ENCODE measurements around the gene CIAPIN1.

Gene CIAPIN1

DNA sequence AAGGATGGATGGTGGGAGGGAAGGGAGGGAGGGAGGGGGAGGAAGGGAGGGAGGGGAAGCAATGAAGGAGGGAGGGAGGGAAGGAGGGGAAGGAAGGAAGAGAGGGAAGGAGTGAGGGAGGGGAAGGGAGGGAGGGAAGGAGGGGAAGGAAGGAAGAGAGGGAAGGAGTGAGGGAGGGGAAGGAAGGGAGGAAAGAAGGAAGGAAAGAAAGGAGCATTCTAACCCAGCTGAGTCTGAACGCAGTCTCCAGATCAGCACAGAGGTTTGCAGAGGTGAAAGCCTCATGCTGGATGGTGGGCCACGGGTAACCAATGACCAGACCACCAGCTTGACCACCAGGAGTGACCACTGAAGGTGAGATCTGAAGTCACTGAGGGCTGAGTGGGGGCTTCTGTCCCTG is 24.0 kb downstream of the CIAPIN1 start:
- H3K4me3 ChIP-seq (ENCODE audit: low read depth in 1 of 2, low read length in 1 of 2): no peak overlapping the region

DNA sequence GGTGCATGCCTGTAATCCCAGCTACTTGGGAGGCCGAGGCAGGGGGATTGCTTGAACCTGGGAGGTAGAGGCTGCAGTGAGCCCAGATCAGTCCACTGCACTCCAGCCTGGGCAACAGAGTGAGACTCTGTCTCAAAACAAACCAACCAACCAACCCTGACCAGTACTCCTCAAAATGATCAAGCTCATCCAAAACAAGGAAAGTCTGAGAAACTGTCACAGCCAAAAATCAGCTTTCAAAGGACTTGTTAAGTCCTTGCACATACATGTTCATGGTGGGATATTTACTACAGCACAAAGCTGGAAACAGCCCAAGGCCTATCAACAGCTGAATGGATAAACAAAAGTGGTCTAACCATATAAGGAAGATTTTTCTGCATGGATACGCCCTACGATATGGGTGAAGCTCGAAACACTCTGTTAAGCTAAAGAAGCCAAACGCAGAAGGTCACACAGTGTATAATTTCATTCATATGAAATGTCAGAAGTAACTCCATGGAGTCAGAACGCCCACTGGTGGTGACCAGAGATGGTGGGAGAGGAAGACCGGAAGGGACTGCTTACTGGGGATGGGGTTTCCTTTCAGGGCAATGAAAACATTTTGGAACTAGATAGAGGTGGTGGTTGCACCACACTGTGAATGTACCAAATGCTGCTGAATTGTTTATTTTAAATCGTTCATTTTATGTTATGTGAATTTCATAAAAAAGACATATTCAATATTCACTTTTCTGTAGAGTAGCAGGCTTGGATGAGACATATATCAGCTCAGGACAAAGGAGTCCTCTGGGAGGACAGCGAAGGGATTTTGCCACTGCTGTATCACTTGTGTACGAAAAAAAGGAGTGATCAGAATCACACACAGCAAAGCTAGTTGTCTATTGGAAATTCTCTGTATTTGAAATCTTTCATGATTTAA is 24.9 kb downstream of the CIAPIN1 start:
- no peak overlapping the region for H3K27ac ChIP-seq
- H3K9me3 ChIP-seq: no peaks in the 10 kb centered on the region
- no peak overlapping the region for H3K4me3 ChIP-seq (ENCODE audit: low read depth in 1 of 2, low read length in 1 of 2)
- H3K27me3 ChIP-seq: no peaks in the 10 kb centered on the region
- TF ChIP-seq, protein P1, sequence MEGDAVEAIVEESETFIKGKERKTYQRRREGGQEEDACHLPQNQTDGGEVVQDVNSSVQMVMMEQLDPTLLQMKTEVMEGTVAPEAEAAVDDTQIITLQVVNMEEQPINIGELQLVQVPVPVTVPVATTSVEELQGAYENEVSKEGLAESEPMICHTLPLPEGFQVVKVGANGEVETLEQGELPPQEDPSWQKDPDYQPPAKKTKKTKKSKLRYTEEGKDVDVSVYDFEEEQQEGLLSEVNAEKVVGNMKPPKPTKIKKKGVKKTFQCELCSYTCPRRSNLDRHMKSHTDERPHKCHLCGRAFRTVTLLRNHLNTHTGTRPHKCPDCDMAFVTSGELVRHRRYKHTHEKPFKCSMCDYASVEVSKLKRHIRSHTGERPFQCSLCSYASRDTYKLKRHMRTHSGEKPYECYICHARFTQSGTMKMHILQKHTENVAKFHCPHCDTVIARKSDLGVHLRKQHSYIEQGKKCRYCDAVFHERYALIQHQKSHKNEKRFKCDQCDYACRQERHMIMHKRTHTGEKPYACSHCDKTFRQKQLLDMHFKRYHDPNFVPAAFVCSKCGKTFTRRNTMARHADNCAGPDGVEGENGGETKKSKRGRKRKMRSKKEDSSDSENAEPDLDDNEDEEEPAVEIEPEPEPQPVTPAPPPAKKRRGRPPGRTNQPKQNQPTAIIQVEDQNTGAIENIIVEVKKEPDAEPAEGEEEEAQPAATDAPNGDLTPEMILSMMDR (IDR thresholded peaks at IDR 0.05): no peak
- peaks cover 5 to 7% of the 10 kb centered on the region in 2 experiments for H3K4me1 ChIP-seq (ENCODE audit: control insufficient read depth in 1 of 2, insufficient read depth in 1 of 2, low read depth in 1 of 2, low read length in 1 of 2)
- peaks cover 12% of the 10 kb centered on the region for H3K36me3 ChIP-seq

More for the DNA sequence above, 24.0 kb downstream of the CIAPIN1 start:
- no peaks in the 10 kb centered on the region for H3K27me3 ChIP-seq
- H3K9me3 ChIP-seq: no peaks in the 10 kb centered on the region
- no peak overlapping the region for H3K27ac ChIP-seq
- H3K36me3 ChIP-seq: peaks cover 21% of the 10 kb centered on the region
- H3K4me1 ChIP-seq (ENCODE audit: control insufficient read depth in 1 of 2, insufficient read depth in 1 of 2, low read depth in 1 of 2, low read length in 1 of 2): peaks cover 4 to 7% of the 10 kb centered on the region in 2 experiments
- TF ChIP-seq, protein P1 (IDR thresholded peaks at IDR 0.05): no peak

DNA sequence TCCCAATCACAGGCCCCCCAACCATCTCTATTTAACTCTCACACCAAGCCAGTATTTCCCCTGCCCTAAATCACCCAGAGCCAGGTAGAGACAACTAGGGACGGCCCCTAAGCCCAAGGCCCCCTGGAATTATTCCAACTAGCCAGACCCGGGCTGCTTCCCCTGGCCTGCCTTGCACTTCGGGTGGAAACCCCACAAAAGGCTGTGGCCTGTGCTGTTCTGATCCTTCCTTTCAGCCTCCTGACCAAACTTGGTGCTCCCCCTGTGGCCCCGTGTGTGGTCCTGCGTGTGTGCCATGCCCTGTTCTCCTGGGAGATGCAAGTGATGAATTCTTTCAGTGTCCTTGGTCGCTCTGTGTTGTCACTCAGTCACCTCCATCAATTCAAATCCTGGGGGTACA is 27.7 kb downstream of the CIAPIN1 start:
- TF ChIP-seq, protein P1 (IDR thresholded peaks at IDR 0.05): no peak
- Histone ChIP-seq H3K27ac (peak overlapping the region; percentile 31), H3K36me3 (no peaks in the 10 kb centered on the region)

DNA sequence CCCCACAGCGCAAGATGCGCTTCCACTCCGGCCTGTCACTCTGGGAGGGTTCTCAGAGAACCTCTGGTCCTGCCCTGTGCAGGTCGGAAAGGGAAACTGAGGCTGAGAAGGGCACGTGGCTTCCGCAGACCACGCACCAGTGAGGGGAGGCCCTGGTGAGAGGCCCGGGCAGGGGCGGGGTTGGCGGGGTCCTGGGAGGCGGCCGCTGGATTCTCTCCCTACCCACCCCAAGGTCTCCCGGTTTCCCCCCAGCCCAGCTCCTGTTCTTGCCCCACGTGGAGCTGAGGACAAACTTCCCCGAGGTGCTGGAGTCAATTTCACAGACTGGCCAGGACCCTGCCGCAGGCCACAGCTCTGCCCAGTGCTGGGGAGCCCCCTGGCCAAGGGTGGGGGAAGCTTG is 31.1 kb downstream of the CIAPIN1 start:
- TF ChIP-seq, protein P1 (IDR thresholded peaks at IDR 0.05): no peak
- H3K4me1 ChIP-seq (ENCODE audit: control insufficient read depth in 1 of 2, insufficient read depth in 1 of 2, low read depth in 1 of 2, low read length in 1 of 2): peaks cover 14 to 16% of the 10 kb centered on the region in 2 experiments
- H3K4me3 ChIP-seq (ENCODE audit: low read depth in 1 of 2, low read length in 1 of 2): no peak overlapping the region
- peaks cover 16% of the 10 kb centered on the region for H3K27me3 ChIP-seq
- no peaks in the 10 kb centered on the region for H3K9me3 ChIP-seq
- H3K36me3 ChIP-seq: no peaks in the 10 kb centered on the region
- H3K27ac ChIP-seq: no peak overlapping the region

More for the DNA sequence above, 27.7 kb downstream of the CIAPIN1 start:
- H3K9me3 ChIP-seq: no peaks in the 10 kb centered on the region
- no peak overlapping the region for H3K4me3 ChIP-seq (ENCODE audit: low read depth in 1 of 2, low read length in 1 of 2)
- peaks cover 14 to 16% of the 10 kb centered on the region in 2 experiments for H3K4me1 ChIP-seq (ENCODE audit: control insufficient read depth in 1 of 2, insufficient read depth in 1 of 2, low read depth in 1 of 2, low read length in 1 of 2)
- H3K27me3 ChIP-seq: peaks cover 10% of the 10 kb centered on the region

DNA sequence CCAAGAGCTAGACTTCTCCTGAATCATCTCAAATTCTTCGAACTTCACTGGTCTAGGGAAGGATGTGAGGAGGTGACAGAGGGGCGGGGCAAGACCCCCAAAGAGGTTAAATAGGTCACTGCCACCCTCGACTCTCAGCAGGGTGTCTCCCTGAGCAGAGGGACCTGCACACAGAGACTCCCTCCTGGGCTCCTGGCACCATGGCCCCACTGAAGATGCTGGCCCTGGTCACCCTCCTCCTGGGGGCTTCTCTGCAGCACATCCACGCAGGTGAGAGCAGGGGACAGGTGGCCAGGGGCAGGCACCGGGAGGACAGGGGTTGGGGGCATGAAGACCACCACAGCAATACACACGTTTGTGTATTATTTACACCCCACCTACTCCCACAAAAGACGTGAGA is 33.5 kb downstream of the CIAPIN1 start:
- H3K27ac ChIP-seq: no peak overlapping the region
- peaks cover 22% of the 10 kb centered on the region for H3K27me3 ChIP-seq
- H3K9me3 ChIP-seq: no peaks in the 10 kb centered on the region
- TF ChIP-seq, protein P1 (IDR thresholded peaks at IDR 0.05): no peak
- H3K4me3 ChIP-seq (ENCODE audit: low read depth in 1 of 2, low read length in 1 of 2): no peak overlapping the region
- H3K36me3 ChIP-seq: no peaks in the 10 kb centered on the region
- H3K4me1 ChIP-seq (ENCODE audit: control insufficient read depth in 1 of 2, insufficient read depth in 1 of 2, low read depth in 1 of 2, low read length in 1 of 2): peaks cover 10 to 11% of the 10 kb centered on the region in 2 experiments

All from neutrophil (primary cell).